ENCODE results near the gene SCAI. TPM values are rescaled to one million over a fixed set of nuclear protein-coding genes. Genes with fewer than 3 reads are reported as not detected.
A peak's percentile ranks its signal among the peaks of the same experiment; 100 is the strongest.

Gene SCAI
- total and polyA plus RNA-seq, 9 of the 15 experiments (the other 6 are each of a cell fraction or from before 2014, with no cell fraction given), result 0.70 to 12.4 (median 4.2) TPM

- TF ChIP-seq ZNF395 (CRISPR knock-in tag; IDR thresholded peaks at IDR 0.05) (no peak), HNRNPL (IDR thresholded peaks at IDR 0.05; ENCODE audit: low read depth, low read length) (peak; percentile 65; the same call in 1 of the 2 replicates), NR2C2 (CRISPR knock-in tag; IDR thresholded peaks at IDR 0.05) (no peak), NR2C2 (tag; IDR thresholded peaks at IDR 0.05) (0 out of 2 replicates have a peak, but pooled peaks have one; percentile 19), ID3 (CRISPR knock-in tag; IDR thresholded peaks at IDR 0.05) (no peak), ID3 (tag; IDR thresholded peaks at IDR 0.05) (no peak), KDM5B (IDR thresholded peaks at IDR 0.05; ENCODE audit: insufficient replicate concordance, low read depth, low read length) (peak; percentile 42), YY1 (IDR thresholded peaks at IDR 0.05; ENCODE audit: borderline replicate concordance in 1 of 3, control insufficient read depth in 1 of 3, extremely low read depth in 1 of 3, insufficient read depth in 3 of 3, insufficient read length in 1 of 3, insufficient replicate concordance in 2 of 3, low read depth in 1 of 3, low read length in 2 of 3) (peak in 2 of 3 experiments; percentile 38 to 46), KDM1A (IDR thresholded peaks at IDR 0.05) (no peak), ATF1 (CRISPR knock-in tag; IDR thresholded peaks at IDR 0.05) (no peak), ATF1 (tag; IDR thresholded peaks at IDR 0.05) (peak; percentile 78), ATF3 (IDR thresholded peaks at IDR 0.05) (no peak), ATF3 (CRISPR knock-in tag; conservative IDR thresholded peaks at IDR 0.05) (0 out of 2 replicates have a peak, but pooled peaks have one; percentile 24), SETDB1 (IDR thresholded peaks at IDR 0.05; ENCODE audit: low read length) (no peak), CBX3 (IDR thresholded peaks at IDR 0.05; ENCODE audit: borderline replicate concordance in 1 of 2, low read length in 2 of 2) (peak in 1 of 2 experiments; percentile 71; a peak in 1 of 3 replicates), PML (IDR thresholded peaks at IDR 0.05; ENCODE audit: low read length) (peak; percentile 33; the same call in 1 of the 2 replicates), STAG1 (CRISPR knock-in tag; IDR thresholded peaks at IDR 0.05; ENCODE audit: borderline replicate concordance) (peak; percentile 56; the same call in 1 of the 2 replicates), RBM15 (IDR thresholded peaks at IDR 0.05; ENCODE audit: insufficient read depth, low read length) (no peak), E2F3 (CRISPR knock-in tag; IDR thresholded peaks at IDR 0.05) (no peak), MYC (IDR thresholded peaks at IDR 0.05; ENCODE audit: low read depth, low read length) (peak; percentile 85), MYC (CRISPR knock-in tag; IDR thresholded peaks at IDR 0.05; ENCODE audit: borderline replicate concordance, low read depth) (no peak), SMC3 (conservative IDR thresholded peaks at IDR 0.05; ENCODE audit: insufficient read depth, low read depth, low read length) (peak; percentile 84)
- TF ChIP-seq, protein P1, sequence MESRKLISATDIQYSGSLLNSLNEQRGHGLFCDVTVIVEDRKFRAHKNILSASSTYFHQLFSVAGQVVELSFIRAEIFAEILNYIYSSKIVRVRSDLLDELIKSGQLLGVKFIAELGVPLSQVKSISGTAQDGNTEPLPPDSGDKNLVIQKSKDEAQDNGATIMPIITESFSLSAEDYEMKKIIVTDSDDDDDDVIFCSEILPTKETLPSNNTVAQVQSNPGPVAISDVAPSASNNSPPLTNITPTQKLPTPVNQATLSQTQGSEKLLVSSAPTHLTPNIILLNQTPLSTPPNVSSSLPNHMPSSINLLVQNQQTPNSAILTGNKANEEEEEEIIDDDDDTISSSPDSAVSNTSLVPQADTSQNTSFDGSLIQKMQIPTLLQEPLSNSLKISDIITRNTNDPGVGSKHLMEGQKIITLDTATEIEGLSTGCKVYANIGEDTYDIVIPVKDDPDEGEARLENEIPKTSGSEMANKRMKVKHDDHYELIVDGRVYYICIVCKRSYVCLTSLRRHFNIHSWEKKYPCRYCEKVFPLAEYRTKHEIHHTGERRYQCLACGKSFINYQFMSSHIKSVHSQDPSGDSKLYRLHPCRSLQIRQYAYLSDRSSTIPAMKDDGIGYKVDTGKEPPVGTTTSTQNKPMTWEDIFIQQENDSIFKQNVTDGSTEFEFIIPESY (CRISPR knock-in tag; IDR thresholded peaks at IDR 0.05), result peak; percentile 59; the same call in 1 of the 2 replicates
Observed at GRCh38 chr9:125143377-125144090, at the start of gene SCAI (continued).

Data from K562 (cell line).